Bronchial epithelial cell (primary cell): ENCODE data around the gene MARCHF7. TPM values are rescaled to one million over a fixed set of nuclear protein-coding genes. Genes with fewer than 3 reads are reported as not detected.

Source experiments
- DNase-seq: peaks from one replicate; pipeline ENCODE4 v3.0.0-alpha.2; 2010; ENCODE audit warnings: low read depth
- FAIRE-seq: peaks from 2 replicates; lab custom pipeline; 2011; peaks lifted over from hg19 to GRCh38; lab: Jason Lieb, UNC
- H3K27me3 ChIP-seq: 2 replicates; pipeline ENCODE4 v1.5.1; 2011; ENCODE audit warnings: low read length; ENCODE audit not compliant: control insufficient read depth, insufficient read depth
- H3K36me3 ChIP-seq: 2 replicates; pipeline ENCODE4 v1.5.1; 2011; ENCODE audit warnings: low read length; ENCODE audit not compliant: control insufficient read depth, insufficient read depth
- H3K4me3 ChIP-seq: 2 replicates; pipeline ENCODE4 v1.5.1; 2011; ENCODE audit warnings: mild to moderate bottlenecking, low read depth, low read length, control low read depth
- CTCF ChIP-seq: IDR thresholded peaks from 2 replicates; pipeline ENCODE4 v1.5.1; 2011; ENCODE audit warnings: mild to moderate bottlenecking, moderate library complexity, low read length, control low read depth, inconsistent platforms; ENCODE audit not compliant: insufficient read depth, severe bottlenecking
- total RNA-seq: library from RNA; depleted of rRNA; stranded (reverse); fragments of >200 nt; gene quantifications from 2 replicates; pipeline ENCODE4 v1.2.1, GENCODE V29; 2014

MARCHF7 gene
- total RNA-seq, 1 donor from 2014 or later = 103 TPM

- no peak for TF ChIP-seq CTCF
- H3K4me3 ChIP-seq = no peak overlapping the region
- FAIRE-seq (no peak), DNase-seq (no peak)
- H3K36me3 ChIP-seq = peaks cover 3% of the 10 kb centered on the region
- no peaks in the 10 kb centered on the region for H3K27me3 ChIP-seq
Measured at GRCh38 chr2:159725713-159726112, 13.4 kb downstream of the MARCHF7 start.

- no peak for TF ChIP-seq CTCF
- FAIRE-seq (no peak), DNase-seq (no peak)
- no peaks in the 10 kb centered on the region for H3K27me3 ChIP-seq
- no peak overlapping the region for H3K4me3 ChIP-seq
- H3K36me3 ChIP-seq = peaks cover 11% of the 10 kb centered on the region
Measured at GRCh38 chr2:159728629-159729028, 16.3 kb downstream of the MARCHF7 start.

- DNase-seq = peak; percentile 91
- H3K36me3 ChIP-seq = peaks cover 26% of the 10 kb centered on the region
- no peak overlapping the region for H3K4me3 ChIP-seq
- no peaks in the 10 kb centered on the region for H3K27me3 ChIP-seq
- no peak for TF ChIP-seq CTCF
- no peak for FAIRE-seq
Measured at GRCh38 chr2:159735648-159736047, 23.3 kb downstream of the MARCHF7 start.

- Histone ChIP-seq H3K4me3 (no peak overlapping the region), H3K27me3 (no peaks in the 10 kb centered on the region), H3K36me3 (peaks cover 22% of the 10 kb centered on the region)
- FAIRE-seq (no peak), DNase-seq (peak; percentile 85)
- no peak for TF ChIP-seq CTCF
Measured at GRCh38 chr2:159736048-159736447, 23.7 kb downstream of the MARCHF7 start.

- FAIRE-seq (no peak), DNase-seq (peak; percentile 73)
- H3K27me3 ChIP-seq = no peaks in the 10 kb centered on the region
- H3K4me3 ChIP-seq = no peak overlapping the region
- TF ChIP-seq CTCF = no peak
- H3K36me3 ChIP-seq = peaks cover 22% of the 10 kb centered on the region
Measured at GRCh38 chr2:159737292-159737916, 25.1 kb downstream of the MARCHF7 start.

GRCh38 chr2:159737917-159738296 lies 25.6 kb downstream of the MARCHF7 start:
- no peak for TF ChIP-seq CTCF
- no peaks in the 10 kb centered on the region for H3K27me3 ChIP-seq
- no peak overlapping the region for H3K4me3 ChIP-seq
- FAIRE-seq (no peak), DNase-seq (no peak)
- peaks cover 22% of the 10 kb centered on the region for H3K36me3 ChIP-seq
